Fibroblast of lung (primary cell): ENCODE results near the gene CCN5. TPM values are rescaled to one million over a fixed set of nuclear protein-coding genes. Genes with fewer than 3 reads are reported as not detected.

ENCODE experiments used
- DNase-seq, 2 donors: peaks; one replicate each; pipeline versions ENCODE4 v3.0.0 to v3.0.0-alpha.2; 2010; ENCODE audit warnings: low read depth in 2 of 2
- H2AFZ ChIP-seq: 2 replicates; pipeline ENCODE4 v1.5.1; 2012; ENCODE audit warnings: low read length, control low read depth, inconsistent platforms
- H3K27ac ChIP-seq: 2 replicates; pipeline ENCODE4 v1.5.1; 2011; ENCODE audit warnings: low read length, control low read depth; ENCODE audit not compliant: insufficient read depth
- H3K27me3 ChIP-seq: 2 replicates; pipeline ENCODE4 v1.5.1; 2011; ENCODE audit warnings: mild to moderate bottlenecking, low read length; ENCODE audit not compliant: control insufficient read depth, insufficient read depth
- H3K36me3 ChIP-seq: 2 replicates; pipeline ENCODE4 v1.5.1; 2011; ENCODE audit warnings: low read length; ENCODE audit not compliant: control insufficient read depth, insufficient read depth
- H3K4me1 ChIP-seq: 2 replicates; pipeline ENCODE4 v1.5.1; 2011; ENCODE audit warnings: low read length; ENCODE audit not compliant: control insufficient read depth, insufficient read depth; ENCODE audit errors: extremely low read depth
- H3K4me2 ChIP-seq: 2 replicates; pipeline ENCODE4 v1.5.1; 2011; ENCODE audit warnings: low read length, control low read depth; ENCODE audit not compliant: insufficient read depth; ENCODE audit errors: extremely low read depth
- H3K4me3 ChIP-seq, 4 experiments: fragments of 200-600 bp in 1 of 4; sonication (generic) in 1 of 4; replicated peaks in 1 of 4; 2 replicates each; pipeline ENCODE4 v1.5.1; 2011 to 2016; ENCODE audit warnings: low read length in 4 of 4, low read depth in 3 of 4, mild to moderate bottlenecking in 3 of 4, control low read depth in 2 of 4, inconsistent platforms in 1 of 4, mixed read lengths in 1 of 4; ENCODE audit not compliant: insufficient read depth in 1 of 4; ENCODE audit errors: control extremely low read depth in 1 of 4
- H3K79me2 ChIP-seq: 2 replicates; pipeline ENCODE4 v1.5.1; 2012; ENCODE audit warnings: mild to moderate bottlenecking, low read length, inconsistent platforms; ENCODE audit not compliant: control insufficient read depth, insufficient read depth
- H3K9ac ChIP-seq: 2 replicates; pipeline ENCODE4 v1.5.1; 2011; ENCODE audit warnings: mild to moderate bottlenecking, low read length, control low read depth; ENCODE audit not compliant: insufficient read depth
- H3K9me3 ChIP-seq: 2 replicates; pipeline ENCODE4 v1.5.1; 2012; ENCODE audit warnings: low read depth, low read length; ENCODE audit not compliant: control insufficient read depth, insufficient read depth
- H4K20me1 ChIP-seq: 2 replicates; pipeline ENCODE4 v1.5.1; 2011; ENCODE audit warnings: low read length; ENCODE audit not compliant: control insufficient read depth, insufficient read depth; ENCODE audit errors: extremely low read depth
- EZH2 ChIP-seq: IDR thresholded peaks from 2 replicates; pipeline ENCODE4 v1.5.1; 2012; ENCODE audit warnings: low read length, control low read depth, mild to moderate bottlenecking; ENCODE audit errors: missing control alignments
- polyA plus RNA-seq, 2 donors: library from polyadenylated mRNA; depleted of rRNA in 1 of 2; stranded (reverse) in 1 of 2; unstranded in 1 of 2; fragments of >200 nt; gene quantifications; 2 replicates each; pipeline ENCODE4 v1.2.1, GENCODE V29; 2011 to 2012; ENCODE audit warnings: missing spikeins in 1 of 2
- total RNA-seq: library from RNA; depleted of rRNA; stranded (reverse); fragments of >200 nt; gene quantifications from 2 replicates; pipeline ENCODE4 v1.2.1, GENCODE V29; 2014
- TF ChIP-seq, protein P1 (sequence below), 2 donors: IDR thresholded peaks in 1 of 2; conservative IDR thresholded peaks in 1 of 2; 1 replicate in 1 of 2; 2 replicates in 1 of 2; pipeline ENCODE4 v1.5.1; 2011 to 2012; ENCODE audit warnings: low read length in 2 of 2, control low read depth in 1 of 2, inconsistent platforms in 1 of 2, low read depth in 1 of 2, mild to moderate bottlenecking in 1 of 2

CCN5 gene
- total and polyA plus RNA-seq, 2 donors (not counting 1 experiment from before 2014, with no cell fraction given): 31.4 to 122 TPM

DNA sequence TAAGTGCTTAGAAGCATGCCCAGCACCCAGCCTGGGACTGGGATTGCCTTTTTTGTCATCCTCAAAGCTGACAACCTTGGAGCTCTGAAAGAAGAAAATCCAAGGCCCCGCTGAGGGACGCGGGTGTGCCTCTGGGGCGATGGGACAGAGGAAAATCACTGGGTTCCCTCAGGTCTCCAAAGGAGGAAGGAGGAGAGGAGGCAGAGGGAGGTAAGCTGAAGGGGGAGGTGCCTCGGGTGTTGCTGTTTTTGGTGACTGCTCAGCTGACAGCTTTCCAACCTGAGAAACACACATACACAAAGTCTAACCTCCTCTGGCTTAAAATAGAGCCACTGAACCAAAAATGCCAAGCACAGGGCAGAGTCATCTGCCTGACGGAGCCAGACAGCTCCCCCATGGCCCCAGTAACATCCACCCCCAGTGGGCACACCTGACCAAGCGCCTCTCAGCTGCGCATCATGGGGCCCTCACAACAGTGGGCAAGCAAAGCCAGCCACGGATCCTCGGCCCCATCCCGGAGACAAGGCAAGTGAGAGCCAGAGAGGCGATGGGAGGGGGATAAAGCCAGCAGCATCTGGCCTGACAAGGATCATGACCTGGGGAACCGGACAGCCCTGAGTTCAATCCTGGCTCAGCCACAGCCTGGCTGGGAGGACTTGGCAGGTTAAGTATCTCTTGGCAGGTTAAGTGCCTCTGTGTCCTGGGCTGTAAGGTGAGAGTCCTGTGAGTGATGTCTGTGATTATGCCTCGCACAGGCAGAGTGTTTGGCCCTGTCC lies 27.3 kb downstream of the CCN5 start:
- Histone ChIP-seq H3K79me2 (no peaks in the 10 kb centered on the region), H2AFZ (no peak overlapping the region), H3K27ac (no peak overlapping the region), H3K4me3 (no peak overlapping the region), H3K36me3 (no peaks in the 10 kb centered on the region), H3K9ac (no peak overlapping the region), H3K9me3 (no peaks in the 10 kb centered on the region), H4K20me1 (no peaks in the 10 kb centered on the region), H3K4me2 (no peak overlapping the region), H3K4me1 (peaks cover 3% of the 10 kb centered on the region), H3K27me3 (peaks cover 52% of the 10 kb centered on the region)
- no peak for TF ChIP-seq EZH2
- TF ChIP-seq, protein P1, sequence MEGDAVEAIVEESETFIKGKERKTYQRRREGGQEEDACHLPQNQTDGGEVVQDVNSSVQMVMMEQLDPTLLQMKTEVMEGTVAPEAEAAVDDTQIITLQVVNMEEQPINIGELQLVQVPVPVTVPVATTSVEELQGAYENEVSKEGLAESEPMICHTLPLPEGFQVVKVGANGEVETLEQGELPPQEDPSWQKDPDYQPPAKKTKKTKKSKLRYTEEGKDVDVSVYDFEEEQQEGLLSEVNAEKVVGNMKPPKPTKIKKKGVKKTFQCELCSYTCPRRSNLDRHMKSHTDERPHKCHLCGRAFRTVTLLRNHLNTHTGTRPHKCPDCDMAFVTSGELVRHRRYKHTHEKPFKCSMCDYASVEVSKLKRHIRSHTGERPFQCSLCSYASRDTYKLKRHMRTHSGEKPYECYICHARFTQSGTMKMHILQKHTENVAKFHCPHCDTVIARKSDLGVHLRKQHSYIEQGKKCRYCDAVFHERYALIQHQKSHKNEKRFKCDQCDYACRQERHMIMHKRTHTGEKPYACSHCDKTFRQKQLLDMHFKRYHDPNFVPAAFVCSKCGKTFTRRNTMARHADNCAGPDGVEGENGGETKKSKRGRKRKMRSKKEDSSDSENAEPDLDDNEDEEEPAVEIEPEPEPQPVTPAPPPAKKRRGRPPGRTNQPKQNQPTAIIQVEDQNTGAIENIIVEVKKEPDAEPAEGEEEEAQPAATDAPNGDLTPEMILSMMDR (conservative IDR thresholded peaks at IDR 0.05 in 1 of 2, IDR thresholded peaks at IDR 0.05 in 1 of 2; ENCODE audit: low read depth in 1 of 2, low read length in 2 of 2): no peak
- no peak for DNase-seq

DNA sequence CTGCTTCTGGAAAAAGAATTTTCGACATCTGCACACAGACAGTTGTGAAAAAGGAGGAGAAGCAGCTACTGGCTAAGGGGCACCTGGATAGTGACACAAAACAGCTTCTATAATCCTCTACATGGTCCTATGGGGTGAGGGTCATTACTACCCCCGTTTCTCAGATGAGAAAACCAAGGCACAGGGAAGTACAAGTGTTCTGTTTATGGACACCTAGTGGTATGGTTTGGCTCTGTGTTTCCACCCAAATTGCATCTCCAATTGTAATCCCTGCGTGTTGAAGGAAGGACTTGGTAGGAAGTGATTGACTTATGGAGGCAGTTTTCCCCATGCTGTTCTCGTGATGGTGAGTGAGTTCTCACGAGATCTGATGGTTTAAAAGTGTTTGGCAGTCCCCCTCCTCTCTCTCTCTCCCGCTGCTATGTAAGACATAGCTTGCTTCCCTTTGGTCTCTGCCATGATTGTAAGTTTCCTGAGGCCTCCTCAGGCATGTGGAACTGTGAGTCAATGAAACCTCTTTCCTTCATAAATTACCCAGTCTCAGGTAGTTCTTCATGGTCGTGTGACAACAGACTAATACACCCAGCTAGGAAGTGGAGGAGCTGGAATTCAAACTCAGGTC lies 28.0 kb downstream of the CCN5 start:
- Histone ChIP-seq H3K4me3 (no peak overlapping the region), H3K4me2 (no peak overlapping the region), H3K27me3 (peaks cover 52% of the 10 kb centered on the region), H3K36me3 (no peaks in the 10 kb centered on the region), H3K4me1 (peaks cover 3% of the 10 kb centered on the region), H3K27ac (no peak overlapping the region), H4K20me1 (no peaks in the 10 kb centered on the region), H3K9ac (no peak overlapping the region), H2AFZ (no peak overlapping the region), H3K9me3 (no peaks in the 10 kb centered on the region), H3K79me2 (no peaks in the 10 kb centered on the region)
- no peak for DNase-seq
- TF ChIP-seq, protein P1 (conservative IDR thresholded peaks at IDR 0.05 in 1 of 2, IDR thresholded peaks at IDR 0.05 in 1 of 2; ENCODE audit: low read depth in 1 of 2, low read length in 2 of 2): no peak
- no peak for TF ChIP-seq EZH2

DNA sequence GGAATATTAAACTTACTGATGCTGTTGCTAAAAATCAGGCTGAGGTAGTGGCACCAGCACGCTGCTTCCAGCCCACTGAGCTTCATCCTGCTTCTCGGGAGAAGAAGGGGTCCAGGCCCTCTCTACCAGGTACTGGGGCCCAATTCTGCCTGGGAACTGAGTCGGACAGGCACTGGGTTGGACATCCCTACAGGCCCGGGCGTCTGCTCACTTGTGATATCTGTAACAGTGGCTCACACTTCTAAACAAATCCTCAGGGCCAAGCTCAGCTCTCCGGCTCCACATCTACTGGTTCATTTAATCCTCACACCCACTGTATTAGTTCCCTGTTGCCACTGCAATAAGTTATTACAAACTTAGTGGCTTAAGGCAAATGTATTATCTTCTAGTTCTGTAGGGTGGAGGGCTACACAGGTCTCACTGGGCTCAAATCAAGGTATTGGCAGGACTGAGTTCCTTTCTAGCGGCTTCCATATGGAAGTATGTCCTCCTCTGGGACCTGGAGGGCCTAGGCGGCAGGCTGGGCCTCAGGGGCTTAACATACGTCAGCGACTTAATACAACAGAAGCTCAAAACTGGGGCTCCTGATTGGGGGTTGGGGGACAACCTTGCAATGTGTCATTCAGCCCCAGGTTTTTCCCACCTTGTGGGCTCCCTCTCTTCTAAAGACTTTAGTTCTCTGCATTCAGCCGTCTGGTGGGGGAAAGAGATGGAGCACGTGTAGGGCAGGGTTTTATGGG lies 28.9 kb downstream of the CCN5 start:
- no peaks in the 10 kb centered on the region for H4K20me1 ChIP-seq
- no peak overlapping the region for H2AFZ ChIP-seq
- H3K79me2 ChIP-seq: no peaks in the 10 kb centered on the region
- no peak overlapping the region for H3K27ac ChIP-seq
- no peak for DNase-seq
- TF ChIP-seq, protein P1 (conservative IDR thresholded peaks at IDR 0.05 in 1 of 2, IDR thresholded peaks at IDR 0.05 in 1 of 2; ENCODE audit: low read depth in 1 of 2, low read length in 2 of 2): no peak
- TF ChIP-seq EZH2: no peak
- peaks cover 3% of the 10 kb centered on the region for H3K4me1 ChIP-seq
- no peak overlapping the region for H3K4me3 ChIP-seq
- no peaks in the 10 kb centered on the region for H3K36me3 ChIP-seq
- H3K4me2 ChIP-seq: no peak overlapping the region
- no peak overlapping the region for H3K9ac ChIP-seq
- H3K9me3 ChIP-seq: no peaks in the 10 kb centered on the region
- H3K27me3 ChIP-seq: peaks cover 56% of the 10 kb centered on the region
